Upper lobe of right lung (tissue), 1 donor: ENCODE data around the gene FAM171A1. TPM values are rescaled to one million over a fixed set of nuclear protein-coding genes. Genes with fewer than 3 reads are reported as not detected.

Experiments
- ATAC-seq: fragments of 200-7000 bp; cut with Tn5 transposase; one replicate; pipeline ENCODE4 v1.9.1; 2020; ENCODE audit warnings: mild to moderate bottlenecking, moderate library complexity
- DNase-seq: peaks from one replicate; pipeline ENCODE4 v3.0.0-alpha.2; 2020
- H3K27ac ChIP-seq: fragments of 200-600 bp; one replicate; pipeline ENCODE4 v1.8.0; 2022
- H3K27me3 ChIP-seq: fragments of 200-600 bp; one replicate; pipeline ENCODE4 v1.8.0; 2022; ENCODE audit warnings: mild to moderate bottlenecking
- H3K36me3 ChIP-seq: fragments of 200-600 bp; one replicate; pipeline ENCODE4 v1.8.0; 2022
- H3K4me1 ChIP-seq: fragments of 200-600 bp; one replicate; pipeline ENCODE4 v1.8.0; 2022
- H3K4me3 ChIP-seq: fragments of 200-600 bp; one replicate; pipeline ENCODE4 v1.8.0; 2022; ENCODE audit warnings: mild to moderate bottlenecking
- H3K9me3 ChIP-seq: fragments of 200-600 bp; one replicate; pipeline ENCODE4 v1.8.0; 2022
- CTCF ChIP-seq: fragments of 200-600 bp; IDR thresholded peaks from one replicate; pipeline ENCODE4 v1.8.0; 2022; ENCODE audit warnings: antibody characterized with exemption
- intact Hi-C: fragments of 100-400 bp; cut with DNase I; formaldehyde crosslinking; loops from one replicate; pipeline ENCODE4 v1.11.0; 2022
- total RNA-seq: library from RNA; stranded (reverse); fragmentation: NEBNext Ultra II Directional; extraction: Animal tissue kit (Norgen Biotek cat#: 25700); gene quantifications from one replicate; pipeline ENCODE4 v1.2.1, GENCODE V29; 2021
- donor health status: DM: no; HTN: yes; CAD: no; lungs with severe emphysema.

Gene FAM171A1
- total RNA-seq, 1 donor from 2014 or later, result 17.3 TPM

- Histone ChIP-seq H3K27ac (peak overlapping the region; percentile 71), H3K4me1 (peaks cover 23% of the 10 kb centered on the region)
- intact Hi-C loops, result no loop called here
These were observed 202.1 kb downstream of the FAM171A1 start for GRCh38 chr10:15168786-15169554.

GRCh38 chr10:15168291-15168785 lies 202.8 kb downstream of the FAM171A1 start, which contains the start of gene NMT2:
Gene NMT2 (minus strand): TSS chr10:15168693. CDS start chr10:15168612, 81 bp downstream.
- peak; percentile 91 for ATAC-seq
- Histone ChIP-seq H3K4me1 (peaks cover 23% of the 10 kb centered on the region), H3K27ac (peak within 1 kb of the TSS; percentile 85), H3K9me3 (no peaks in the 10 kb centered on the region), H3K4me3 (peak within 1 kb of the TSS; percentile 88), H3K27me3 (no peaks in the 10 kb centered on the region), H3K36me3 (no peaks in the 10 kb centered on the region)
- intact Hi-C loops, result no loop called here
- peak; percentile 41 for TF ChIP-seq CTCF
- peak; percentile 94 for DNase-seq

More at GRCh38 chr10:15168786-15169554, 202.1 kb downstream of the FAM171A1 start:
- Histone ChIP-seq H3K9me3 (no peaks in the 10 kb centered on the region), H3K36me3 (no peaks in the 10 kb centered on the region), H3K4me3 (peak overlapping the region; percentile 31), H3K27me3 (no peaks in the 10 kb centered on the region)
- ATAC-seq (peak; percentile 95), DNase-seq (peak; percentile 98)
- no peak for TF ChIP-seq CTCF

GRCh38 chr10:15167411-15168290 lies 203.4 kb downstream of the FAM171A1 start:
- Histone ChIP-seq H3K4me3 (peak overlapping the region; percentile 88), H3K4me1 (peaks cover 23% of the 10 kb centered on the region), H3K27me3 (no peaks in the 10 kb centered on the region), H3K27ac (peak overlapping the region; percentile 85), H3K36me3 (no peaks in the 10 kb centered on the region), H3K9me3 (no peaks in the 10 kb centered on the region)
- peak; percentile 52 for TF ChIP-seq CTCF
- DNase-seq (peak; percentile 79), ATAC-seq (peak; percentile 16)
- intact Hi-C loops, result no loop called here

GRCh38 chr10:15166325-15166724 lies 204.8 kb downstream of the FAM171A1 start:
- Histone ChIP-seq H3K4me3 (no peak overlapping the region), H3K36me3 (no peaks in the 10 kb centered on the region), H3K27ac (no peak overlapping the region), H3K27me3 (no peaks in the 10 kb centered on the region), H3K9me3 (no peaks in the 10 kb centered on the region), H3K4me1 (peaks cover 23% of the 10 kb centered on the region)
- intact Hi-C loops, result no loop called here
- TF ChIP-seq CTCF, result no peak
- no peak for ATAC-seq
- no peak for DNase-seq

DNA sequence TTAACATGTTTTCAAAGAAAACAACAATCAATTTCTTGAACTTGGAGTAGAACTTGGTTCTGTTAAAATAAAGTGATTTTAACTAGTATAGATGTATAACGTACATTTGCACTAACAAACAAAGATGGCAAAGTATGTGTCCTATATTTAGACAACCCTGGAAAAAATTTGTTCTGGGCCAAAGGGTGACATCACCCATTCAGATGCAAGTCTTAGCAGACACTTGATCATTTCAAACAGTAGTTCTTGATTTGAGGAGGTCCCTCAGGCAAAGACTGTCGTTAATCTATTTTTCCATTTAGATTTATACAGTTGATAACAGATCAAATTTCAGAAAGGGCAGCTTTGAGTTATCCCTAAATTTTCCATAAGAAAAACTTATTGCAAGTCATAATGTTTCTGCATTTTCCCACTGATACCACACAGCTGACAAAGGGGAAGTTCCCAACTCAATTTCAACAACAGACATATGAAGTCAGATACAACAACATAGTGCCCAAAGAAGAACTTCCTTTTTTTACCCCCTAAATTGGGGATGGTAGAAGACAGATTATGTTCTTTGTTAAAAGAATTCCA lies 207.7 kb downstream of the FAM171A1 start:
- Histone ChIP-seq H3K27me3 (no peaks in the 10 kb centered on the region), H3K36me3 (no peaks in the 10 kb centered on the region), H3K27ac (no peak overlapping the region), H3K9me3 (no peaks in the 10 kb centered on the region), H3K4me1 (peaks cover 11% of the 10 kb centered on the region), H3K4me3 (no peak overlapping the region)
- ATAC-seq (no peak), DNase-seq (no peak)
- TF ChIP-seq CTCF, result no peak
- intact Hi-C loops, result no loop called here
